WTC11 (cell line): ENCODE results near the gene NACA. TPM values are rescaled to one million over a fixed set of nuclear protein-coding genes. Genes with fewer than 3 reads are reported as not detected.

Source experiments
- ATAC-seq: fragments of 200-7000 bp; cut with Tn5 transposase; 2 replicates; pipeline ENCODE4 v1.10.0; 2021; ENCODE audit warnings: mild to moderate bottlenecking, moderate library complexity
- CTCF ChIA-PET: fragments of 300-600 bp; sonication (Branson Sonifier 250); formaldehyde crosslinking; loops from one replicate; lab custom pipeline; 2021; ENCODE audit warnings: antibody characterized with exemption; lab: Charles Lee
- POLR2A ChIA-PET: fragments of 350-600 bp; sonication (Branson Sonifier 250); formaldehyde crosslinking; loops from one replicate; lab custom pipeline; 2021; ENCODE audit warnings: antibody characterized with exemption; lab: Charles Lee
- DNase-seq: peaks from one replicate; pipeline ENCODE4 v3.0.0; 2021; ENCODE audit warnings: low spot score
- H3K27ac Mint-ChIP-seq: 2 replicates; pipeline ENCODE4 v1.8.0; 2021; ENCODE audit warnings: mixed read lengths
- H3K27me3 Mint-ChIP-seq: 2 replicates; pipeline ENCODE4 v1.8.0; 2021; ENCODE audit warnings: low read depth, mild to moderate bottlenecking, moderate library complexity, mixed read lengths
- H3K36me3 Mint-ChIP-seq: 2 replicates; pipeline ENCODE4 v1.8.0; 2021; ENCODE audit warnings: mixed read lengths
- H3K4me1 Mint-ChIP-seq: 2 replicates; pipeline ENCODE4 v1.8.0; 2022; ENCODE audit warnings: mixed read lengths
- H3K4me3 Mint-ChIP-seq: 2 replicates; pipeline ENCODE4 v1.8.0; 2021; ENCODE audit warnings: mild to moderate bottlenecking, moderate library complexity, mixed read lengths
- H3K9me3 Mint-ChIP-seq: 2 replicates; pipeline ENCODE4 v1.8.0; 2021; ENCODE audit warnings: mixed read lengths
- CBFB ChIP-seq: sonication (generic); formaldehyde crosslinking; IDR thresholded peaks from 2 replicates; pipeline ENCODE4 v1.8.1; 2022; ENCODE audit warnings: mild to moderate bottlenecking, low read depth, missing genetic modification reagents
- CREM ChIP-seq: sonication (generic); formaldehyde crosslinking; IDR thresholded peaks from 2 replicates; pipeline ENCODE4 v1.8.1; 2022; ENCODE audit warnings: mild to moderate bottlenecking, missing genetic modification reagents, moderate library complexity
- ETV6 ChIP-seq: sonication (generic); formaldehyde crosslinking; IDR thresholded peaks from 2 replicates; pipeline ENCODE4 v1.8.1; 2022; ENCODE audit warnings: mild to moderate bottlenecking, missing genetic modification reagents
- FOXK1 ChIP-seq: sonication (generic); formaldehyde crosslinking; IDR thresholded peaks from 2 replicates; pipeline ENCODE4 v1.8.0; 2022; ENCODE audit warnings: mild to moderate bottlenecking, moderate library complexity, missing genetic modification reagents
- HMGA2 ChIP-seq: fragments of 250-450 bp; sonication (Bioruptor Pico); IDR thresholded peaks from 2 replicates; pipeline ENCODE4 v1.4.0; 2021; ENCODE audit warnings: mild to moderate bottlenecking, moderate library complexity
- IRF2 ChIP-seq: sonication (generic); formaldehyde crosslinking; IDR thresholded peaks from 2 replicates; pipeline ENCODE4 v1.8.0; 2022; ENCODE audit warnings: low read depth, missing genetic modification reagents, borderline replicate concordance
- NR3C1 ChIP-seq: sonication (generic); formaldehyde crosslinking; conservative IDR thresholded peaks from 2 replicates; pipeline ENCODE4 v1.8.1; 2023; ENCODE audit warnings: low read depth, mild to moderate bottlenecking, missing genetic modification reagents
- PRRX2 ChIP-seq: fragments of 250-450 bp; sonication (Bioruptor Pico); IDR thresholded peaks from 2 replicates; pipeline ENCODE4 v1.8.0; 2021; ENCODE audit warnings: mild to moderate bottlenecking
- RELA ChIP-seq: sonication (generic); formaldehyde crosslinking; IDR thresholded peaks from 2 replicates; pipeline ENCODE4 v1.8.1; 2022; ENCODE audit warnings: missing genetic modification reagents, mild to moderate bottlenecking, borderline replicate concordance
- SMAD4 ChIP-seq: sonication (generic); formaldehyde crosslinking; IDR thresholded peaks from 2 replicates; pipeline ENCODE4 v1.8.0; 2022; ENCODE audit warnings: mild to moderate bottlenecking, missing genetic modification reagents
- TEAD4 ChIP-seq: sonication (generic); formaldehyde crosslinking; IDR thresholded peaks from 2 replicates; pipeline ENCODE4 v1.8.0; 2022; ENCODE audit warnings: mild to moderate bottlenecking, missing genetic modification reagents
- ZNF138 ChIP-seq: sonication (generic); formaldehyde crosslinking; conservative IDR thresholded peaks from 2 replicates; pipeline ENCODE4 v1.8.1; 2022; ENCODE audit warnings: mild to moderate bottlenecking, moderate library complexity, missing genetic modification reagents
- total RNA-seq: library from RNA; stranded (reverse); gene quantifications from 3 replicates; pipeline ENCODE4 v1.2.3, GENCODE V29; 2021
- TF ChIP-seq, protein P1 (sequence below): sonication (generic); formaldehyde crosslinking; conservative IDR thresholded peaks from 2 replicates; pipeline ENCODE4 v1.8.1; 2022; ENCODE audit warnings: mild to moderate bottlenecking, missing genetic modification reagents
- TF ChIP-seq, protein P2 (sequence below): sonication (generic); formaldehyde crosslinking; IDR thresholded peaks from 2 replicates; pipeline ENCODE4 v1.8.1; 2023; ENCODE audit warnings: mild to moderate bottlenecking, missing genetic modification reagents
- TF ChIP-seq, protein P3 (sequence below): sonication (generic); formaldehyde crosslinking; IDR thresholded peaks from 2 replicates; pipeline ENCODE4 v1.8.0; 2022; ENCODE audit warnings: missing genetic modification reagents
- TF ChIP-seq, protein P4 (sequence below): sonication (generic); formaldehyde crosslinking; IDR thresholded peaks from 2 replicates; pipeline ENCODE4 v1.8.1; 2022; ENCODE audit warnings: low read depth, mild to moderate bottlenecking, moderate library complexity, missing genetic modification reagents, borderline replicate concordance
- TF ChIP-seq, protein P5 (sequence below): sonication (generic); formaldehyde crosslinking; IDR thresholded peaks from 2 replicates; pipeline ENCODE4 v1.8.1; 2022; ENCODE audit warnings: mild to moderate bottlenecking, missing genetic modification reagents, moderate library complexity, borderline replicate concordance
- TF ChIP-seq, protein P6 (sequence below): fragments of 250-450 bp; sonication (Bioruptor Pico); IDR thresholded peaks from 2 replicates; pipeline ENCODE4 v1.9.0; 2021; ENCODE audit warnings: mild to moderate bottlenecking, borderline replicate concordance
- TF ChIP-seq, protein P7 (sequence below): sonication (generic); formaldehyde crosslinking; IDR thresholded peaks from 2 replicates; pipeline ENCODE4 v1.8.1; 2023; ENCODE audit warnings: mild to moderate bottlenecking, missing genetic modification reagents

Gene NACA
- total RNA-seq, 1 experiment from 2014 or later: 987 TPM

DNA sequence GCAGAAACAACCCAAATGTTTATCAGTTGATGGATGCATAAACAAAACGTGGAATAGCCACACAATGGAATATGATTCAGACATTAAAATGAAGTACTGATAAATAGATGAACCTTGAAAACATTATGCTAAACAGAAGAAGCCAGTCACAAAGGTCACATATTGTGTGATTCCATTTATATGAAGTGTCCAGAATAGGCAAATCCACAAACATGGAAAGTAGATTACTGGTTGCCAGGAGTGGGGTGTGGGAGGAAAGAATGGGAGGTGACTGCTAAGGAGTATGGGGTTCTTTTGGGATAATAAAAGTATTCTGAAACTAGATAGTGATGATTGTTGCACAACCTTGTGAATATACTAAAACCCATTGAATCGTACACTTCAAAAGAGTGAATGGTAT lies 36.7 kb upstream of the NACA start:
- H3K27ac Mint-ChIP-seq: no peak overlapping the region
- no peak for DNase-seq
- peaks cover 21% of the 10 kb centered on the region for H3K9me3 Mint-ChIP-seq
- H3K27me3 Mint-ChIP-seq: peaks cover 5% of the 10 kb centered on the region
- TF ChIP-seq FOXK1 (CRISPR knock-in tag) (no peak), ETV6 (no peak), CBFB (CRISPR knock-in tag) (no peak), ZNF138 (no peak), SMAD4 (CRISPR knock-in tag) (no peak), HMGA2 (no peak), TEAD4 (CRISPR knock-in tag) (no peak), RELA (CRISPR knock-in tag) (no peak), CREM (CRISPR knock-in tag) (no peak), IRF2 (no peak), PRRX2 (CRISPR knock-in tag) (no peak), NR3C1 (CRISPR knock-in tag) (no peak)
- TF ChIP-seq, protein P1, sequence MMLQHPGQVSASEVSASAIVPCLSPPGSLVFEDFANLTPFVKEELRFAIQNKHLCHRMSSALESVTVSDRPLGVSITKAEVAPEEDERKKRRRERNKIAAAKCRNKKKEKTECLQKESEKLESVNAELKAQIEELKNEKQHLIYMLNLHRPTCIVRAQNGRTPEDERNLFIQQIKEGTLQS (CRISPR knock-in tag): no peak
- TF ChIP-seq, protein P2, sequence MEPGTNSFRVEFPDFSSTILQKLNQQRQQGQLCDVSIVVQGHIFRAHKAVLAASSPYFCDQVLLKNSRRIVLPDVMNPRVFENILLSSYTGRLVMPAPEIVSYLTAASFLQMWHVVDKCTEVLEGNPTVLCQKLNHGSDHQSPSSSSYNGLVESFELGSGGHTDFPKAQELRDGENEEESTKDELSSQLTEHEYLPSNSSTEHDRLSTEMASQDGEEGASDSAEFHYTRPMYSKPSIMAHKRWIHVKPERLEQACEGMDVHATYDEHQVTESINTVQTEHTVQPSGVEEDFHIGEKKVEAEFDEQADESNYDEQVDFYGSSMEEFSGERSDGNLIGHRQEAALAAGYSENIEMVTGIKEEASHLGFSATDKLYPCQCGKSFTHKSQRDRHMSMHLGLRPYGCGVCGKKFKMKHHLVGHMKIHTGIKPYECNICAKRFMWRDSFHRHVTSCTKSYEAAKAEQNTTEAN (CRISPR knock-in tag): no peak
- TF ChIP-seq, protein P3, sequence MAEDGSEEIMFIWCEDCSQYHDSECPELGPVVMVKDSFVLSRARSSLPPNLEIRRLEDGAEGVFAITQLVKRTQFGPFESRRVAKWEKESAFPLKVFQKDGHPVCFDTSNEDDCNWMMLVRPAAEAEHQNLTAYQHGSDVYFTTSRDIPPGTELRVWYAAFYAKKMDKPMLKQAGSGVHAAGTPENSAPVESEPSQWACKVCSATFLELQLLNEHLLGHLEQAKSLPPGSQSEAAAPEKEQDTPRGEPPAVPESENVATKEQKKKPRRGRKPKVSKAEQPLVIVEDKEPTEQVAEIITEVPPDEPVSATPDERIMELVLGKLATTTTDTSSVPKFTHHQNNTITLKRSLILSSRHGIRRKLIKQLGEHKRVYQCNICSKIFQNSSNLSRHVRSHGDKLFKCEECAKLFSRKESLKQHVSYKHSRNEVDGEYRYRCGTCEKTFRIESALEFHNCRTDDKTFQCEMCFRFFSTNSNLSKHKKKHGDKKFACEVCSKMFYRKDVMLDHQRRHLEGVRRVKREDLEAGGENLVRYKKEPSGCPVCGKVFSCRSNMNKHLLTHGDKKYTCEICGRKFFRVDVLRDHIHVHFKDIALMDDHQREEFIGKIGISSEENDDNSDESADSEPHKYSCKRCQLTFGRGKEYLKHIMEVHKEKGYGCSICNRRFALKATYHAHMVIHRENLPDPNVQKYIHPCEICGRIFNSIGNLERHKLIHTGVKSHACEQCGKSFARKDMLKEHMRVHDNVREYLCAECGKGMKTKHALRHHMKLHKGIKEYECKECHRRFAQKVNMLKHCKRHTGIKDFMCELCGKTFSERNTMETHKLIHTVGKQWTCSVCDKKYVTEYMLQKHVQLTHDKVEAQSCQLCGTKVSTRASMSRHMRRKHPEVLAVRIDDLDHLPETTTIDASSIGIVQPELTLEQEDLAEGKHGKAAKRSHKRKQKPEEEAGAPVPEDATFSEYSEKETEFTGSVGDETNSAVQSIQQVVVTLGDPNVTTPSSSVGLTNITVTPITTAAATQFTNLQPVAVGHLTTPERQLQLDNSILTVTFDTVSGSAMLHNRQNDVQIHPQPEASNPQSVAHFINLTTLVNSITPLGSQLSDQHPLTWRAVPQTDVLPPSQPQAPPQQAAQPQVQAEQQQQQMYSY: no peak
- TF ChIP-seq, protein P4, sequence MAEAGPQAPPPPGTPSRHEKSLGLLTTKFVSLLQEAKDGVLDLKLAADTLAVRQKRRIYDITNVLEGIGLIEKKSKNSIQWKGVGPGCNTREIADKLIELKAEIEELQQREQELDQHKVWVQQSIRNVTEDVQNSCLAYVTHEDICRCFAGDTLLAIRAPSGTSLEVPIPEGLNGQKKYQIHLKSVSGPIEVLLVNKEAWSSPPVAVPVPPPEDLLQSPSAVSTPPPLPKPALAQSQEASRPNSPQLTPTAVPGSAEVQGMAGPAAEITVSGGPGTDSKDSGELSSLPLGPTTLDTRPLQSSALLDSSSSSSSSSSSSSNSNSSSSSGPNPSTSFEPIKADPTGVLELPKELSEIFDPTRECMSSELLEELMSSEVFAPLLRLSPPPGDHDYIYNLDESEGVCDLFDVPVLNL (CRISPR knock-in tag): no peak
- TF ChIP-seq, protein P5, sequence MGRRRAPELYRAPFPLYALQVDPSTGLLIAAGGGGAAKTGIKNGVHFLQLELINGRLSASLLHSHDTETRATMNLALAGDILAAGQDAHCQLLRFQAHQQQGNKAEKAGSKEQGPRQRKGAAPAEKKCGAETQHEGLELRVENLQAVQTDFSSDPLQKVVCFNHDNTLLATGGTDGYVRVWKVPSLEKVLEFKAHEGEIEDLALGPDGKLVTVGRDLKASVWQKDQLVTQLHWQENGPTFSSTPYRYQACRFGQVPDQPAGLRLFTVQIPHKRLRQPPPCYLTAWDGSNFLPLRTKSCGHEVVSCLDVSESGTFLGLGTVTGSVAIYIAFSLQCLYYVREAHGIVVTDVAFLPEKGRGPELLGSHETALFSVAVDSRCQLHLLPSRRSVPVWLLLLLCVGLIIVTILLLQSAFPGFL: no peak
- TF ChIP-seq, protein P6, sequence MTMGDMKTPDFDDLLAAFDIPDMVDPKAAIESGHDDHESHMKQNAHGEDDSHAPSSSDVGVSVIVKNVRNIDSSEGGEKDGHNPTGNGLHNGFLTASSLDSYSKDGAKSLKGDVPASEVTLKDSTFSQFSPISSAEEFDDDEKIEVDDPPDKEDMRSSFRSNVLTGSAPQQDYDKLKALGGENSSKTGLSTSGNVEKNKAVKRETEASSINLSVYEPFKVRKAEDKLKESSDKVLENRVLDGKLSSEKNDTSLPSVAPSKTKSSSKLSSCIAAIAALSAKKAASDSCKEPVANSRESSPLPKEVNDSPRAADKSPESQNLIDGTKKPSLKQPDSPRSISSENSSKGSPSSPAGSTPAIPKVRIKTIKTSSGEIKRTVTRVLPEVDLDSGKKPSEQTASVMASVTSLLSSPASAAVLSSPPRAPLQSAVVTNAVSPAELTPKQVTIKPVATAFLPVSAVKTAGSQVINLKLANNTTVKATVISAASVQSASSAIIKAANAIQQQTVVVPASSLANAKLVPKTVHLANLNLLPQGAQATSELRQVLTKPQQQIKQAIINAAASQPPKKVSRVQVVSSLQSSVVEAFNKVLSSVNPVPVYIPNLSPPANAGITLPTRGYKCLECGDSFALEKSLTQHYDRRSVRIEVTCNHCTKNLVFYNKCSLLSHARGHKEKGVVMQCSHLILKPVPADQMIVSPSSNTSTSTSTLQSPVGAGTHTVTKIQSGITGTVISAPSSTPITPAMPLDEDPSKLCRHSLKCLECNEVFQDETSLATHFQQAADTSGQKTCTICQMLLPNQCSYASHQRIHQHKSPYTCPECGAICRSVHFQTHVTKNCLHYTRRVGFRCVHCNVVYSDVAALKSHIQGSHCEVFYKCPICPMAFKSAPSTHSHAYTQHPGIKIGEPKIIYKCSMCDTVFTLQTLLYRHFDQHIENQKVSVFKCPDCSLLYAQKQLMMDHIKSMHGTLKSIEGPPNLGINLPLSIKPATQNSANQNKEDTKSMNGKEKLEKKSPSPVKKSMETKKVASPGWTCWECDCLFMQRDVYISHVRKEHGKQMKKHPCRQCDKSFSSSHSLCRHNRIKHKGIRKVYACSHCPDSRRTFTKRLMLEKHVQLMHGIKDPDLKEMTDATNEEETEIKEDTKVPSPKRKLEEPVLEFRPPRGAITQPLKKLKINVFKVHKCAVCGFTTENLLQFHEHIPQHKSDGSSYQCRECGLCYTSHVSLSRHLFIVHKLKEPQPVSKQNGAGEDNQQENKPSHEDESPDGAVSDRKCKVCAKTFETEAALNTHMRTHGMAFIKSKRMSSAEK (CRISPR knock-in tag): no peak
- TF ChIP-seq, protein P7, sequence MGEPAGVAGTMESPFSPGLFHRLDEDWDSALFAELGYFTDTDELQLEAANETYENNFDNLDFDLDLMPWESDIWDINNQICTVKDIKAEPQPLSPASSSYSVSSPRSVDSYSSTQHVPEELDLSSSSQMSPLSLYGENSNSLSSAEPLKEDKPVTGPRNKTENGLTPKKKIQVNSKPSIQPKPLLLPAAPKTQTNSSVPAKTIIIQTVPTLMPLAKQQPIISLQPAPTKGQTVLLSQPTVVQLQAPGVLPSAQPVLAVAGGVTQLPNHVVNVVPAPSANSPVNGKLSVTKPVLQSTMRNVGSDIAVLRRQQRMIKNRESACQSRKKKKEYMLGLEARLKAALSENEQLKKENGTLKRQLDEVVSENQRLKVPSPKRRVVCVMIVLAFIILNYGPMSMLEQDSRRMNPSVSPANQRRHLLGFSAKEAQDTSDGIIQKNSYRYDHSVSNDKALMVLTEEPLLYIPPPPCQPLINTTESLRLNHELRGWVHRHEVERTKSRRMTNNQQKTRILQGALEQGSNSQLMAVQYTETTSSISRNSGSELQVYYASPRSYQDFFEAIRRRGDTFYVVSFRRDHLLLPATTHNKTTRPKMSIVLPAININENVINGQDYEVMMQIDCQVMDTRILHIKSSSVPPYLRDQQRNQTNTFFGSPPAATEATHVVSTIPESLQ (CRISPR knock-in tag): no peak
- peaks cover 11% of the 10 kb centered on the region for H3K36me3 Mint-ChIP-seq
- POLR2A ChIA-PET: interaction anchor here (1.1 kb wide), 1 partner anchor 239 kb away, joined by 3 read pairs; no protein-coding TSS in a partner anchor
- CTCF ChIA-PET: interaction anchor here (1.0 to 3.6 kb wide), 7 partner anchors 50 to 350 kb away, joined by 3 to 34 read pairs (median 7); partner anchors contain the start of gene STAT6
- peaks cover 17% of the 10 kb centered on the region for H3K4me1 Mint-ChIP-seq
- H3K4me3 Mint-ChIP-seq: no peak overlapping the region
- no peak for ATAC-seq
